Endothelial cell of umbilical vein (primary cell): ENCODE results near the gene SLC25A34. TPM values are rescaled to one million over a fixed set of nuclear protein-coding genes. Genes with fewer than 3 reads are reported as not detected.

Source experiments
- BruUV-seq: library from RNA; stranded (reverse); fragments of 400-500 nt; replicated peaks from 2 replicates; lab custom pipeline; 2021; lab: Mats Ljungman, UMichigan
- CTCF ChIA-PET: fragments of 300-600, 350-600 bp; sonication (Branson Sonifier 250); formaldehyde crosslinking; loops from one replicate; lab custom pipeline; 2021; ENCODE audit warnings: antibody characterized with exemption, inconsistent platforms; lab: Charles Lee
- POLR2A ChIA-PET: fragments of 300-600, 350-600 bp; sonication (Branson Sonifier 250); formaldehyde crosslinking; loops from one replicate; lab custom pipeline; 2021; ENCODE audit warnings: antibody characterized with exemption, inconsistent platforms; lab: Charles Lee
- DNase-seq: peaks from one replicate; pipeline ENCODE4 v3.0.0-alpha.2; 2011; ENCODE audit warnings: low read depth, low spot score
- FAIRE-seq: peaks from 2 replicates; lab custom pipeline; 2011; peaks lifted over from hg19 to GRCh38; lab: Jason Lieb, UNC
- H2AFZ ChIP-seq: 2 replicates; pipeline ENCODE4 v1.6.0; 2012; ENCODE audit warnings: low read depth, low read length, control low read depth, inconsistent platforms
- H3K27ac ChIP-seq: 2 replicates; pipeline ENCODE4 v1.5.1; 2011; ENCODE audit warnings: low read depth, mild to moderate bottlenecking, control low read depth, low read length, moderate library complexity; ENCODE audit not compliant: insufficient read depth
- H3K27me3 ChIP-seq, 2 experiments: 2 replicates each; pipeline versions ENCODE4 v1.6.0 to v1.6.1; 2011; ENCODE audit warnings: low read length in 2 of 2, mixed read lengths in 1 of 2; ENCODE audit not compliant: control insufficient read depth in 2 of 2, insufficient read depth in 2 of 2
- H3K36me3 ChIP-seq, 2 experiments: 2 replicates in 1 of 2; 3 replicates in 1 of 2; pipeline ENCODE4 v1.5.1; 2011; ENCODE audit warnings: low read length in 2 of 2, mild to moderate bottlenecking in 1 of 2, moderate library complexity in 1 of 2; ENCODE audit not compliant: control insufficient read depth in 2 of 2, insufficient read depth in 2 of 2; ENCODE audit errors: extremely low read depth in 1 of 2
- H3K4me1 ChIP-seq: 3 replicates; pipeline ENCODE4 v1.5.1; 2011; ENCODE audit warnings: mild to moderate bottlenecking, low read length; ENCODE audit not compliant: control insufficient read depth, insufficient read depth; ENCODE audit errors: extremely low read depth
- H3K4me2 ChIP-seq: 2 replicates; pipeline ENCODE4 v1.6.1; 2011; ENCODE audit warnings: low read length, control low read depth, mixed read lengths; ENCODE audit not compliant: insufficient read depth
- H3K4me3 ChIP-seq, 3 experiments: fragments of 200-600 bp in 1 of 3; sonication (generic), shearing (Covaris generic) in 1 of 3; replicated peaks in 1 of 3; 2 replicates each; pipeline ENCODE4 v1.5.1; 2011 to 2016; ENCODE audit warnings: control low read depth in 3 of 3, low read length in 3 of 3, mild to moderate bottlenecking in 2 of 3, inconsistent platforms in 1 of 3, low read depth in 1 of 3, moderate library complexity in 1 of 3; ENCODE audit not compliant: insufficient read depth in 1 of 3
- H3K79me2 ChIP-seq: 2 replicates; pipeline ENCODE4 v1.6.0; 2012; ENCODE audit warnings: low read length, inconsistent platforms; ENCODE audit not compliant: control insufficient read depth, insufficient read depth
- H3K9ac ChIP-seq: replicated peaks from 2 replicates; pipeline ENCODE3; 2011; ENCODE audit warnings: low read length, control low read depth; ENCODE audit not compliant: insufficient read depth; ENCODE audit errors: extremely low read depth
- H3K9me1 ChIP-seq: replicated peaks from 3 replicates; pipeline ENCODE4 v1.6.0; 2011; ENCODE audit warnings: mild to moderate bottlenecking, low read length; ENCODE audit not compliant: control insufficient read depth, insufficient read depth; ENCODE audit errors: extremely low read depth
- H3K9me3 ChIP-seq: replicated peaks from 2 replicates; pipeline ENCODE4 v1.5.1; 2012; ENCODE audit warnings: low read length, inconsistent platforms; ENCODE audit not compliant: control insufficient read depth, insufficient read depth
- H4K20me1 ChIP-seq: replicated peaks from 2 replicates; pipeline ENCODE3; 2011; ENCODE audit warnings: mild to moderate bottlenecking, low read length; ENCODE audit not compliant: control insufficient read depth, insufficient read depth; ENCODE audit errors: extremely low read depth
- CTCF ChIP-seq, 2 donors: IDR thresholded peaks; 1 replicate in 1 of 2; 2 replicates in 1 of 2; pipeline ENCODE4 v1.5.1; 2011; ENCODE audit warnings: low read length in 2 of 2, mild to moderate bottlenecking in 2 of 2, moderate library complexity in 2 of 2, control low read depth in 1 of 2, inconsistent platforms in 1 of 2, low read depth in 1 of 2; ENCODE audit not compliant: insufficient read depth in 1 of 2; ENCODE audit errors: extremely low read depth in 1 of 2
- EZH2 ChIP-seq: IDR thresholded peaks from 2 replicates; pipeline ENCODE4 v1.6.1; 2012; ENCODE audit warnings: borderline replicate concordance, low read depth, mild to moderate bottlenecking, moderate library complexity, low read length, inconsistent platforms; ENCODE audit not compliant: severe bottlenecking
- FOS ChIP-seq: IDR thresholded peaks from 2 replicates; pipeline ENCODE4 v1.6.1; 2011; ENCODE audit warnings: mild to moderate bottlenecking, low read length, moderate library complexity, borderline replicate concordance; ENCODE audit not compliant: insufficient read depth
- GATA2 ChIP-seq: IDR thresholded peaks from 2 replicates; pipeline ENCODE4 v1.7.0; 2011; ENCODE audit warnings: low read depth, mild to moderate bottlenecking, moderate library complexity, mixed read lengths, low read length; ENCODE audit not compliant: insufficient read length, insufficient read depth
- JUN ChIP-seq: IDR thresholded peaks from 2 replicates; pipeline ENCODE4 v1.6.1; 2011; ENCODE audit warnings: borderline replicate concordance, low read depth; ENCODE audit not compliant: insufficient read length, insufficient read depth
- MAX ChIP-seq: IDR thresholded peaks from 2 replicates; pipeline ENCODE4 v1.6.1; 2011; ENCODE audit not compliant: insufficient read depth, insufficient read length
- MYC ChIP-seq: IDR thresholded peaks from one replicate; pipeline ENCODE4 v1.6.1; 2011; ENCODE audit warnings: mild to moderate bottlenecking, low read depth, low read length
- POLR2A ChIP-seq: IDR thresholded peaks from 2 replicates; pipeline ENCODE4 v1.6.1; 2012; ENCODE audit warnings: low read depth, mild to moderate bottlenecking, control low read depth, low read length
- POLR2AphosphoS5 ChIP-seq: IDR thresholded peaks from 2 replicates; pipeline ENCODE4 v1.6.1; 2012; ENCODE audit warnings: low read depth, mild to moderate bottlenecking, control low read depth, low read length, moderate library complexity; ENCODE audit not compliant: insufficient read depth
- dilution Hi-C: fragments of 300-500 bp; cut with MboI; formaldehyde crosslinking; loops from one replicate; pipeline ENCODE4 v1.15.0; 2019; ENCODE audit warnings: low sequenced_read_pairs; ENCODE audit not compliant: extremely low pct_ligation_motif_present
- intact Hi-C: fragments of 100-400 bp; cut with micrococcal nuclease; formaldehyde crosslinking; loops from one replicate; pipeline ENCODE4 v1.10.0; 2022
- polyA plus RNA-seq, 4 experiments: library from polyadenylated mRNA; depleted of rRNA in 3 of 4; stranded (reverse) in 3 of 4; unstranded in 1 of 4; fragments of >200 nt; gene quantifications; 2 replicates each; pipeline versions ENCODE4 v1.2.1 to v1.2.3, GENCODE V29; 2011 to 2012; ENCODE audit warnings: missing spikeins in 1 of 4
- total RNA-seq: library from RNA; stranded (reverse); gene quantifications from 2 replicates; pipeline ENCODE4 v1.2.3, GENCODE V29; 2021

SLC25A34 gene
- total and polyA plus RNA-seq, 2 donors (not counting 3 experiments of a cell fraction or from before 2014, with no cell fraction given) = 0.90 to 1.1 TPM

- no peak overlapping the region for H3K27ac ChIP-seq
- DNase-seq (no peak), FAIRE-seq (peak; percentile 31)
- ChIA-PET CTCF (interaction anchor here (1.2 kb wide), 1 partner anchor 9 kb away, joined by 3 read pairs; no protein-coding TSS in a partner anchor), POLR2A (no interaction called here)
- H3K79me2 ChIP-seq = peaks cover 42% of the 10 kb centered on the region
- H3K36me3 ChIP-seq = no peaks in the 10 kb centered on the region
- dilution Hi-C loops = no loop called here
- H3K9me1 ChIP-seq = no peaks in the 10 kb centered on the region
- peaks cover 2% of the 10 kb centered on the region for H4K20me1 ChIP-seq
- no peak for TF ChIP-seq GATA2
- no peak for TF ChIP-seq CTCF (IDR thresholded peaks at IDR 0.05; ENCODE audit: extremely low read depth in 1 of 2, insufficient read depth in 1 of 2, low read depth in 1 of 2, low read length in 2 of 2)
- no peak for TF ChIP-seq FOS
- no peak for TF ChIP-seq POLR2AphosphoS5
- TF ChIP-seq POLR2A = no peak
- TF ChIP-seq EZH2 = no peak
- TF ChIP-seq JUN = no peak
- TF ChIP-seq MYC = no peak
- no peak for TF ChIP-seq MAX
- H2AFZ ChIP-seq = no peak overlapping the region
- BruUV-seq = no TSS peak
- no peaks in the 10 kb centered on the region for H3K9me3 ChIP-seq
- no peak overlapping the region for H3K4me2 ChIP-seq
- H3K4me1 ChIP-seq = peaks cover 10% of the 10 kb centered on the region
- no peak overlapping the region for H3K4me3 ChIP-seq
- no peaks in the 10 kb centered on the region for H3K27me3 ChIP-seq
- no peak overlapping the region for H3K9ac ChIP-seq
- intact Hi-C loops = no loop called here
Observed at GRCh38 chr1:15696956-15697521, 39.0 kb upstream of the SLC25A34 start.
